NCI-H2171 treated with DMSO at 0.1 percent for 48 hours (cell line): Measurements from ENCODE around the gene ADCY5.
A peak's percentile ranks its signal among the peaks of the same experiment; 100 is the strongest.

Source experiments
- DNase-seq: peaks from one replicate; lab custom pipeline; 2025; lab: John Stamatoyannopoulos, UW

ADCY5 gene

DNA sequence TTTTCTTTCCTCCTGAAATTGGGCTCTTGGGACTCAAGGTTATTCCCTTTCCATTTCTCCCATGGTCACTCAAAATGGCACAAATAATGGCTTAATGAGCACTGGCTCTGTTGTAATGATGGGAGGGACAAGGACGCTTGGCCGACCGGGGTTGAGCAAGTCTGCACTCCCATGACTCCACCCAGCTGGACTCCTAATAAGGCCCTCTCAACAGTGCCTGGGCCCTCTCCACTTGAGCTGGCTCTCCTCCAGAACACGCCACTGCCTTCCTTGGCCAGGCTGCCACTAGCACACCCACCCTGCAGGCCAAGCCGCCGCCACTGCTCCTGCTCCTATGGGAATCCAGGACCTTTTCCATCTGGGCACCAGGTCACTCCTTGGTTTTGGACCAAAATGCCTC, 42.3 kb downstream of the ADCY5 start:
- DNase-seq, result no peak

DNA sequence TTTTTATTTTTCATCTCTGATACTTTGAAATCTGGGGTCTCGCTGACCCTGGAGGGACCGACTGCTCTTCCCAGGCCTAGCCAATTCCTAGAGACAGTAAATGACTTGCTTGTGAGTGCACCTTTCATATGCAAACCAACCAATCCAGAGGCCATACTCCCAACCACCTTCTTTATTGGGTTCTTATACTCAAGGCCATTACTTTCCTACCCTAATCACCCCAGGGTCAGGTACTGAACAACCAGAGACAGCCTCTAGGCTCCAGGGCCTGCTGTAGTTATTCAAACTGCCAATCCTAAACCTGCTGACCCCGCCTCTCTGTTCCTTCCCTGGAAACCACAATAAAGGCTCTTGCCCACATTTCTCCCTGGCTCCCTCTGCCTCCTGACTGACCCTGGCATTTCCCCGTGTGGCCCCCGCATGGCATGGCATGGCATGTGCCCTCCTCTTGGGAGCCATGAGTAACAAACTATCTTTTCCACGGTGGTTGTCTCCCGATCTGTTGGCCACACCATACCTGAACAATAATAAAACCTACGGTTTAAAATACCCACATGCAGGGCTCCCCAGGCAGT, 42.9 kb downstream of the ADCY5 start:
- DNase-seq, result no peak

DNA sequence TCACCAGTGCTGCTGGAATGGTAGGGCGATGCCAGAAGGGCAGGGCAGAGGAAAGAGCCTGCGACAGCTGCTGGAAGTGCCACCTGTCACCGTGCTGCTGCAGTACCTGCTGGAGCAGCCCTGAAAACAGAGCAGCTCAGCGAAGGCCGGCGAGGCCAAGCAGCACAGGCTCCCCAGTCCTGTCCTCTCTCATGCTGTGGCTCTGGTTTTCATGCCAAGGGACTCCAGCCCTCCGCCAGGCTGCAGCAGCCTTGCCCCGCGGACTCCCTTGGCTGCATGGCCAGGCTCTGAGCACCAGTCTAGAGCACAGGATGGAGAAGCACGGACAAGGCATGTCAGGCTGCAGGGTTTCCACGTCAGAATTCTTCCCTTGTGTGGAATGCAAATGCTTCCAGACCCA, 43.9 kb downstream of the ADCY5 start:
- DNase-seq, result peak; percentile 68

DNA sequence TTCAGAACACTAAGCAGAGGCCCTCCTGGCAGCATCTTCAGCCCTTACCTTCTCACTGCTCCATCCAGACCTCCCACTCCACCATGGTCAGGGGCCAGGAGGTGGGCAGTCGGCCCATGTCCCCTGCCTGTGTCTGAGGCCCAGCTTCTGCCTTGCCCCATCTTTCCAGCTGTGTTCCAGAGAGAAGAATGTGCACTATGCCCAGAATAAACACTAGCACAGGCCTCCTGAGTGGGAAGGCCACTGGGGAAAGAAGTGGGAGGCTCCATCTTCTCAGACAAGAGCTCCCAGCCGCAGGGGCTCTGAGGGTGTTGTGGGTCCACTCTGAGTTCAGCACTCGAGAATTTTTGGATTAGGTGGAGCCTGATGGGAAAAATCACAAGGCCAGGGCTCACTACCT, 44.5 kb downstream of the ADCY5 start:
- no peak for DNase-seq

DNA sequence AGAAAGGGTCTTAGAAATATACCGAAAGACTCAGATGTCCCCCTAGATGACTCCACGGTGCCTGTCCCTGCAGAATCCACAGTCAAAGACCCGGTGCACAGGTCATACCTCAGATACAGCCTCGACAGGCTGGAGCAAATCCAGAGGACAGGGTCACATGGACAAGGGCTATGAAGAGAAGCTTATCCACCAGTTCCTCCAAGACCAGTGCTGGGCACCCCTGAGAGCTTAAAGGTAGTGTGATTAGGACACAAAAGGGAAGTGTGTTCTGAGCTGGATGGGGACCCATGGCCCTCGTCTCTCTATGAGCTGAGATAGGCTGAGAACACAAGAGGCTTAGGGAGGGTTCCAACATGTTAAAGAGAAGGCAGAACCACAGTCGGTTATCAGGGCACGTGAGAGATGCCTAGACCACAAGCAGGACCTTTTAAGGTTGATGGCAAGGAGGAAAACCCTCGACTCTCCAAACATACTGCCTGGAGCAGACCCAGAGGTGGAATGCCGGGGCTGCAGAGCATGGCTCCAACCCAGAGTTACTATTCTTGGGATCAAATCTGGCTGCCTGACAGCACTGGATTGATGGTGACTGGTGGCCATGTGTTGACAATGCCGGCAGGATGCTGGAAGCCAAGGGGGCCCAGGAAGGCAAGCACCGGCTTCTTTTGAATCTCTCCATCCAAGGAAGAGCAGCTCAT, 46.9 kb downstream of the ADCY5 start:
- DNase-seq, result no peak

DNA sequence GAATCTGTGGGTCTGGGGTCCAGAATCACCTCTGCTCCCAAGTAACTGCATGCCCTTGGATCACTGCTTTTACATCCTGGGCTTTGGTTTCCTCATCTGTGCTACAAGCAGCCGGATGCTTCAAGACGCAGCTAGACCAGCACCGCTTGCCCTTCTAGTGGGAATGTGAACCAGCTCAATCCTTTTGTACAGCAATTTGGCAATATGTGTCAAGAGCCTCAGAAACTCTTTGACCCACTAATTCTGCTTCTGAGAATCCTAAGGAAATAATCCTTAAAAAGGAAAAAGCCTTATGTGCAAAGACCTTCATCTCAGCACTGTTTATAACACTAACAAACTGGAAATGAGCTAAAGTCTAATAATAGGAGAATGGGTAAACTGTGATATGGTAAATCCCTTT, 48.7 kb downstream of the ADCY5 start:
- no peak for DNase-seq

DNA sequence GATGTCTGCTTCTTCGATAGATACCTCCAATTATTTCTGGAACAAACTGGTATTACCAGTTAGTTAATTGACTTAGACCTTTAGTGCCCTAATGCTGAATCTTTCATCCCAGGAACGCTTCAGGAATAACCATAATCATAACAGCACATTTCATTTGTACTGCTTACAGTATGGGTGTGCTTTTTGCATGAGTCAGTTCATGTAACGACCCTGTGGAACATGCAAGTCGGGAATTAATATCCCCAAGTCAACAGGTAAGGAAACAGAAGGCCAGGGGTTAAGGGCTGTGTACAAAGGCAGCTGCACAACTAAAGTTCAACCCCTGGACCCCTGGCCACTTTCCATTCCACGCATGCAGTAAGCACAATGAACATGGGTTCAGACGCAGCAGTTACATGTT, 49.2 kb downstream of the ADCY5 start:
- DNase-seq, result no peak

DNA sequence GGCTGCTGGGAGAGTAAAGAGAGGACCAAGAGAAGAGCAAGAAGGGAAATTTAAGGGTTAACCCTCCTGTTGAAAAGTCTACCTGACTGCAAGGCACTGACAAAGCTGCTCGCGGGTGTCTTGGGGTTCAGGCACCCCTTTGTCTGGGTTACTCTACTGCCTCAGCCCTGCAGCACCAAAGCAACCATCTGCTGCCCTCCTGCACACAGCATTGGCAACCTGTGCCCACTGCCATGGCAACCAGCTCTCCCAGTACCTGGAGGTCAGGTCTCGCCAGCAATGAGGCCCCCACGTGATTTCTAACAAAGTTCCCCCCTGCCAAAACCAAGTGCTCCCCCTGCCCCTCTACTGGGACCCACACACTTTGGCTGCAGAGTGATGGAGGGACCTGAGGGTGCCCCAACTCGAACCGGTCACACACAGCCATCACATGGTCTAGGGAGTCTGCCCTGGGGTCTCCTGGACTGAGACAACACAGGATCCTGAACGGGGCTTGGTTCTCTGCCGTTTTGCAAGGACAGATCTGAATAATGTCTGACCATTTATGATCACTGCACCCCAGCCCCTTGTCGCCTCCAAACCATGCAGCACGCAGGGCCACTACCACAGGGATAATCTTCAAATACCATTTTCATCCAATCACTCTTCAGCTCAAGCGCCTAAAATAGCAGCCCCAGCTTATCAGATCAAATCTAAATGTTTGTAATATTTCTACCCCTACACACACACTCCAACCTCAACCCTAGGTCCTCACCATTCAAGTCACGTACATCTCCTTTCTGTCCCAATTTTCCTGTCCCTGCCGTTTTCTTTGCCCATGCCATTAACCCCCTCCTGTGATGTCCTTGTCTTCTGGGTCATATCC, 50.7 kb downstream of the ADCY5 start:
- peak; percentile 12 for DNase-seq

DNA sequence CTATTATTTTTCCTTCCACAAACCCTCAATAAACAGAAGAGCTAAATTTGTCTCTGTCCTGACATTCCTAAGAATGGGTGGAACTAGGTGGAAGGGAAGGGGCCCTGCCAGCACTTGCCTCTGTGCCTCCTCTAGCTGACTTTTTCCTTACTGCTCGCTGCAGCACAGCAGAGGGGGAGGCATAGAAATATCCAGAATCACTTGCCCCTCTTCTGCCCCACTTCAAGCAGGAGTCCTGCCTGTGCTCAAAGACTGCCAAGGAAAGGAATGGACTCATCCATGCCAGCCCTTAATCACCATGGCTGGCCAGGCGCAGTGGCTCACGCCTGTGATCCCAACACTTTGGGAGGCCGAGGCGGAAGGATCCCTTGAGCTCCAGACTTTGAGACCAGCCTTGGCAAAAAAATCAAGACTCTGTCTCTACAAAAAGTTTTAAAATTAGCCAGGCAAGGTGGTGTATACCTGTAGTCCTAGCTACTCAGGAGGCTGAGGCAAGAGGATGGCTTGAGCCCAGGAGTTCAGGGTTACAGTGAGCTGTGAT, 51.8 kb downstream of the ADCY5 start:
- no peak for DNase-seq

DNA sequence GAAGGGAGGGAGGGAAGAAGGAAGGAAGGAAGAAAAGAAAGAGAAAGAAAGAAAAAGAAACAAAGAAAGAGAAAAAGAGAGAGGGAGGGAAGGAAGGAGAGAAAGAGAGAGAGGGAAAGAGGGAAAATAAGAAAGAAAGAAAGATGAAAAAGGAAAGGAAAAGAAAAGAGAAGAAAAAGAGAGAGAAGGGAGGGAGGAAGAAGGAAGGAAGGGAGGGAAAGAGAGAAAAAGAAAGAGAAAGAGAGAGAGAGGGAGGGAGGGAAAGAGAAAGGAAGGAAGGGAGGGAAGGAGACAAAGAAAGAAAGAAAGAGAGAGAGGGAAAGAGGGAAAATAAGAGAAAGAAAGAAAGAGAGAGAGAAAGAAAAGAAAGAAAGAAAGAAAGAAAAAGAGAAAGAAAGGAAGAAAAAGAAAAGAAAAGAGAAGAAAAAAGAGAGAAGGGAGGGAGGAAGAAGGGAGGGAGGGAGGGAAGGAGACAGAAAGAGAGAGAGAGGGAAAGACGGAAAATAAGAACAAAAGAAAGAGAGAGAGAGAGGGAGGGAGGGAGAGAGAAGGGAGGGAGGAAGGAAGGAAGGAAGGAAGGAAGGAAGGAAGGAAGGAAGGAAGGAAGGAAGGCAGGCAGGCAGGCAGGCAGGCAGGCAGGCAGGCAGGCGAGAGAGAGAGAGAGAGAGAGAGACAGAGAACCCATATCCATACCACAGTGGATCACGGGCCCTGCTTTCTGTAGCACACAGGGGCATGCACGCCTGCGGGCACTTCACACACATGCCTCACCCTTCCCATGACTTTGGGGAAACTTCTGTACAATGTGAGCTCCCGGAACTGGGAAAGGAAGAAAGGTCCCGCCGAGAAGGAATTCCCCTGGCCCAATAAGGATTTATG, 52.5 kb downstream of the ADCY5 start:
- DNase-seq, result no peak

DNA sequence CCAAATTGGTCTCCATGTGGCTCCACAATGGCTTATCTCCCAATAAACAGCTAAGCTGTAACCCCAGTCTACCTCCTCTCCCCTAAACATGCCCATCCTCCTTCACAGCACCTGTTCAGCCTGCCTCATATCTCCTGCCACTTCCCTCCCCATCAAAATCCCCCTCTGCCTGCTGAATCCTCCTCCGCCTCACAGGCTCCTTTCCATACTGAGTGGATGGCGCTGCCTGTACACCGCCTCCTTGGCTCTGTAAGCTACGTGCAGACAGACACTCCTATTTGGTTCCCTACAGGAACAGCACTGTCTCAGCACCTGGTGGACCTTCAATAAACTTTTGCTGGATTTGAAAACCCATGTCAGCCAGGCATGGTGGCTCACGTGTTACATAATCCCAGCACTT, 53.7 kb downstream of the ADCY5 start:
- no peak for DNase-seq

DNA sequence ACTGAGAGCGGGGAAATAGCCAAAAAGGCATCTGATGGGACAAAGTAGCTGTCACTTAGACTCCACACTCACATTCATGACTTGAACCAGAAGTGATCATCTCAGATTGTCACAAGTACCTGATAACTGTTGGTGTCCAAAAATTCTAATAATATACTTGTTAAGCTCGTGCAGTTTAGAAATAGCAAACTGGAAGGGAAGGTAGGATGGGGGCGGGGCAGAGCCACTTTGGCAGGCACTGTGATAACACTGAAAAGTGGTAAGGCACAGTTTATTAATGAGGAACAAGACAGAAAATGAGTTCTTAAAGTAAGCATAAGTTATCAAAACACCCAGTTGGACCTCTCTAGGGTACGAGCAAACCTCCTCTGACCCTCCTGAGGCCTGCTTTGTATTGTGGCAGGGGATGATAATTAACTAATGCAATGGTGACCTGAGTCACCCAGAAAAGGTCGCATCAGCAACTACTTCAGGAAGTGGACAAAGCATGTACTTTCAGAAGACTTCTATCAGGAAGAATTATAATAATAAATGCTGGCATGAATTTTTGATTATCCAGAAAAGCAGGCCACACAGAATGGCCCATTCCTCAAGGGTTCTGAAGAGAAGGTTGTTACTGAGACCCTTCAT, 54.4 kb downstream of the ADCY5 start:
- no peak for DNase-seq

DNA sequence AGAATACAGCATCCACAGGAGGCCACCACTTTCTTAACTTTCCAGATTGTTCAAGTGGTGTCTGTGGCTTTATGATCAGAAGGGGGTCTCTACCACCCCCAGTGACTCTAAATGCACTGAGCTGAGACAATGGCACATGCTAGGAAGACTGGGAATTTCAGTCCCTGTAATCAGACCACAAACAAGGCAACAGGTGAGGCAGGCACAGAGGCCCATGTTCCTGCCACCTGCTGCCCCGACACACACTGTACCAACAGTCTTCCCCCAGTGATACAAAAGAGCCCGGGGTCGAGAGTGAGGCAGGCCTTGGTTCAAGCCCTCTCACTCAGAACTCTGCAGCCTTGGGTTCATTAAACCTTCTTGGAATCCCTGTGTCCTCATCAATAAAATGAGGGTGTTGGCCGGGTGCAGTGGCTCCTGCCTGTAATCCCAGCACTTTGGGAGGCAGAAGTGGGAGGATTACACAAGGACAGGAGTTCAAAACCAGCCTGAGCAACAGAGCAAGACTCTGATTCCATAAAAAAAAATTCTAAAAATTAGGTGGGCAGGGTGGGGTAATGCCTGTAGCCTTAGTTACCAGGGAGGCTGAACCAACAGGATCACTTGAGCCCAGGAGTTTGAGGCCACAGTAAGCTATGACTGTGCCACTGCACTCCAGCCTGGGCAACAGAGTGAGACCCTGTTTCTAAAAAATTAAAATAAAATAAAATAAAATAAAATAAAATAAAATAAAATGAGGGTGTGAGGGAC, 55.8 kb downstream of the ADCY5 start:
- no peak for DNase-seq

DNA sequence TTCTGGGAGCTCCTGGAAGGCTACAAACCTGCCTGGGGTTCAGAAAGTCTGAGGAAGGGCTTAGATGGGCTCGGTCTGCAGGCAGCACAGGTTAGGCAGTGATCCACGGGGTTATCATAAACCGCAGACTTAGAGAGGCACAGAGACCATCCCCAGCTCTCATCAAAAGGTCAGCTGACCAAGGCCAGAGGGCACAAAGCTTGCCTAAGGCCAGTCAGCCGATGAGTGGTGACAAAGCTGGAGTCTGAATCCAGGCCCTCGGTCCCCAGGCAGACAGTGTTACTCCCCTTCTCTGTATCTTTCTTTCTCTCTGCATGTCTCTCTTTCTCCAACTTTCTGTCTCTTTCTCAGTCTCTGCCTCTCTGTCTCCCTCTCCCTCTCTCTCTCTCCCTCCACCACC, 56.5 kb downstream of the ADCY5 start:
- no peak for DNase-seq

DNA sequence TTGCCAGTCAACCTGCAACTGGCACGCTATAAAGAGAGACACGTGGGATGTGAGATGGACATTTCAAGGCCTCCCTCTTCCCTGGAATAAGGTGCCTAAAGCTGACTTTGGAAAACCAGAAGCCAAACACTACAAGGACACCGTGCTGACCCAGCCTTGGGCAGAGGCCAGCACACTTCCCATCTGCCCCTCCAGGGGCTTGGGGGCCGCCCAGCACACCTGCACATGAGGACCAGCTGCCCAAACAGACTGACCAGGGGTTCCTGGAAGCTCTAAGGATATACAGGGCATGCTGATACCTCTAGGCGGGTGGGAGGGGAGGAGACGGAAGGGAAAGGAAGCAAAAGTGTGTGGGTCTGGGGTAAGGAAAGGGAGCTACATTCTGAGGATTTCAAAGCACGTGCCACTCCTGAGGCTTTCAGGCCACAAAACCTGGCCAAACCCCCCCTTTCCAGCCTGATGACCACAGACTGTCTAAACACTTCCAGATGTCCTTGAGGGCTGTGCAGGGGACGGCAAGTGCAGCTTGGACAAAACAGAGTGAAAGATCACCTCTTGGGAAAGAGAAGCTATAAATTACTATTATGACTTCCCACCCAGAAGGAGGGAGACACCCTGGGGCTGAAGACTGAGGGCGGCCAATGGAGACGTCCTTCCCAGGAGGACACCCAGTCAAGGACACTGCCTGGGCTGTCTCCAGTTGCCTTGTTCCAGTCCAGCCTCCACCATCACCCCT, 57.9 kb downstream of the ADCY5 start:
- no peak for DNase-seq

DNA sequence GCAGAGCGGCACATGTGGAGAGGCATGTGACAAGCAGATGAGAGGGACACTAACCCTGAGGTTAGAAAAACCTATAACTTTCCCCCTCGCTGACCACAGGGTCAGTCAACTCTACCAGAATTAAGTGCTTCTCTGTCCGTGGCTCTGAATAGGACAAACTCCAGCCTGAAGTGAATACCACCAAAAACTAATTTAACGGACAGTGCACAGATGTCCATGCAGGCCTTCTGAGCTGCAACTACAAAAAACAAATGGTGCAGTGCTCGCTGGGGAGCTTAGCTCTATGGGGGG, 59.3 kb downstream of the ADCY5 start:
- no peak for DNase-seq

DNA sequence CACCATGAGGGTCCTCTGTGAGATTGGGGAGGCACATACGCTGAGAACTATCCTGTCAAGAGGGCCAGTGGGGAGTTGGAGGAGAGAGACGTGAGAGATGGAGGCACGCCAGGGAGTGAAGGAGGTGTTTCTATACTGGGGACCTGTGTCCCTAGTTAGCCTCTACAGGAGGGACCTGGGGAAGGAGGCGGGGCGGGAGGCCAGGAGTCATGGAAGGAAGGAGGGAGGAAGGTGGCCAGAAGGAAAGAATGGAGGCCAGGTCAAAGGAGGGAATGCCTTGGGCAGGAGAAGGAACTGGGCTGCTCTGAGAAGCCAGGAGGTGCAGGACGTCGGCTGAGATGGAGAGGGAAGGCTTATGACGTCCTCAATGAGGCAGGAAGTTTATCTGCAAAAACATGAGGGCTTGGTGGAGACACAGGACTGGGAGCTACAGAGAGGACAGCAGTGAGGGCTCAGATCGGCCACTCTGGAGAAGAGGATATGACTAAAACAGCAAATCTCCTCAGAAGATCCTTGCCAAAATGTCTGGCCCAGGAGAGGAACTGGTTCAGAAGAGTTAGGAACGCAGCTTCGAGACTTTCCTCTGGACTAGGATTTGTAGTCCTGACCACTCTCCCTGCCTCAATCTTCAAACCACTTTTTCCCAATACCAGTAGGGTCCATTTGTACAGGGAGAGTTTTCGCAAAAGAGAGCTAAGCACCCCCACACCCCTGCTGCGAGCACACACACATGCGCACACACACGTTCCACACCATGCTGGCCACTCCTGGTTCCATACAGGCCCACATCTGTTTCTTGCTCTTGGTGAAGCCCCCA, 59.9 kb downstream of the ADCY5 start:
- DNase-seq, result no peak

DNA sequence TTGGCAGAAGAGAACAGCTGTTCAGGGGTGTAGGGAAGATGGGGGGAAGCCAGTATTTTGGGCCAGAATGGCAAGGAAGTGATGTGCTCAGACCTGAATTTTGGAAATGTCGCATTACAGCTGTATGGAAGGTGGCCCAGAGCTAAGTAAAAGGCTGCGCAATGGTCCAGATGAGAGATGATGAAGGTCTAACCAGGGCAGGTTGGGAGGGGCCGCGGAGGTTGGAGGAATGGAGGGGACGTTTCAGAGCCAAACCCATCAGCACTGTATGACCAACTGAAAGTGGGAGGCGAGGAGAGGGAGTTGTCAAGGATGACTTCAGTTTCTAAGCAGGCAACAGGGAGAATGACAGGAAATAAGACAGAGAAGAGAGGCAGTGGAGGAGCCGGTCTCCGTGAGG, 60.8 kb downstream of the ADCY5 start:
- no peak for DNase-seq

DNA sequence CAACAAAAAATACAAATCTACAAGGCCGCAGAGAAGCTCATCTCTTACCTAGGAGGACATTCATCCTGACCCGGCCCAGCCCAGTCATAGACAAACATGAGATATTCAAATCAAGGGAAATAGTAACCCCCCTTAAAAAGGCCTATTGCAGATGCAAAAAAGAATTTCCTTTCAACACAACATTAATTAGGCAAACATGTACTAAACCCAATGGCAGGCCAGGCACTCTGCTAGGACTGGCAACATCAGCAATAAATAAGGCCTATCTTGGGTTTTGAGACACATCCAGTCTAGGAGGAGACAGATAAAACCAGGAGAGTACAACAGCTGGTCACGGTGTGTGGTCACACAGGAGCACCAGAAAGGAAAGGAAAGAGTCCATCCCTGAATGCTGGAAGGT, 61.4 kb downstream of the ADCY5 start:
- no peak for DNase-seq
